Measurements from ENCODE around the gene SPATA12. TPM values are rescaled to one million over a fixed set of nuclear protein-coding genes. Genes with fewer than 3 reads are reported as not detected.
A peak's percentile ranks its signal among the peaks of the same experiment; 100 is the strongest.

SPATA12 gene
- total RNA-seq, 2 experiments from 2014 or later, result not detected

- ATAC-seq (no peak), DNase-seq (no peak)
- Mint-ChIP-seq H3K4me1 (ENCODE audit: low read depth) (no peaks in the 10 kb centered on the region), H3K27ac (no peak overlapping the region), H3K36me3 (ENCODE audit: low read depth) (no peaks in the 10 kb centered on the region), H3K4me3 (no peak overlapping the region), H3K27me3 (ENCODE audit: low read depth) (peaks cover 8% of the 10 kb centered on the region), H3K9me3 (ENCODE audit: insufficient read depth) (no peaks in the 10 kb centered on the region)
- CTCF ChIA-PET, result no interaction called here
- POLR2A ChIA-PET, result no interaction called here
Measured at GRCh38 chr3:57030721-57031120, 29.7 kb upstream of the SPATA12 start.

GRCh38 chr3:57031631-57032541 lies 28.6 kb upstream of the SPATA12 start:
- H3K27ac Mint-ChIP-seq, result no peak overlapping the region
- H3K27me3 Mint-ChIP-seq (ENCODE audit: low read depth), result peaks cover 8% of the 10 kb centered on the region
- ATAC-seq (no peak), DNase-seq (no peak)
- H3K4me1 Mint-ChIP-seq (ENCODE audit: low read depth), result no peaks in the 10 kb centered on the region
- H3K9me3 Mint-ChIP-seq (ENCODE audit: insufficient read depth), result no peaks in the 10 kb centered on the region
- CTCF ChIA-PET, result no interaction called here
- POLR2A ChIA-PET, result no interaction called here
- H3K4me3 Mint-ChIP-seq, result no peak overlapping the region
- no peaks in the 10 kb centered on the region for H3K36me3 Mint-ChIP-seq (ENCODE audit: low read depth)

GRCh38 chr3:57036952-57037351 lies 23.5 kb upstream of the SPATA12 start:
- no peak overlapping the region for H3K4me3 Mint-ChIP-seq
- H3K4me1 Mint-ChIP-seq (ENCODE audit: low read depth), result no peaks in the 10 kb centered on the region
- H3K36me3 Mint-ChIP-seq (ENCODE audit: low read depth), result no peaks in the 10 kb centered on the region
- no peak for ATAC-seq
- ChIA-PET POLR2A (no interaction called here), CTCF (no interaction called here)
- H3K9me3 Mint-ChIP-seq (ENCODE audit: insufficient read depth), result no peaks in the 10 kb centered on the region
- peaks cover 22% of the 10 kb centered on the region for H3K27me3 Mint-ChIP-seq (ENCODE audit: low read depth)
- no peak overlapping the region for H3K27ac Mint-ChIP-seq
- no peak for DNase-seq

GRCh38 chr3:57038466-57039164 lies 21.8 kb upstream of the SPATA12 start:
- ChIA-PET POLR2A (no interaction called here), CTCF (no interaction called here)
- H3K27me3 Mint-ChIP-seq (ENCODE audit: low read depth), result peaks cover 18% of the 10 kb centered on the region
- DNase-seq (peak; percentile 31), ATAC-seq (no peak)
- H3K4me3 Mint-ChIP-seq, result no peak overlapping the region
- no peaks in the 10 kb centered on the region for H3K36me3 Mint-ChIP-seq (ENCODE audit: low read depth)
- H3K27ac Mint-ChIP-seq, result no peak overlapping the region
- no peaks in the 10 kb centered on the region for H3K4me1 Mint-ChIP-seq (ENCODE audit: low read depth)
- H3K9me3 Mint-ChIP-seq (ENCODE audit: insufficient read depth), result no peaks in the 10 kb centered on the region

GRCh38 chr3:57041674-57042073 lies 18.8 kb upstream of the SPATA12 start:
- CTCF ChIA-PET, result interaction anchor here (1.3 kb wide), 1 partner anchor 53 kb away, joined by 3 read pairs; no protein-coding TSS in a partner anchor
- Mint-ChIP-seq H3K36me3 (ENCODE audit: low read depth) (no peaks in the 10 kb centered on the region), H3K27me3 (ENCODE audit: low read depth) (peaks cover 18% of the 10 kb centered on the region), H3K4me3 (no peak overlapping the region), H3K9me3 (ENCODE audit: insufficient read depth) (no peaks in the 10 kb centered on the region), H3K27ac (no peak overlapping the region), H3K4me1 (ENCODE audit: low read depth) (no peaks in the 10 kb centered on the region)
- POLR2A ChIA-PET, result no interaction called here
- no peak for DNase-seq
- no peak for ATAC-seq

GRCh38 chr3:57043518-57043917 lies 16.9 kb upstream of the SPATA12 start:
- no peak overlapping the region for H3K4me3 Mint-ChIP-seq
- no peak overlapping the region for H3K27ac Mint-ChIP-seq
- ATAC-seq (no peak), DNase-seq (no peak)
- H3K36me3 Mint-ChIP-seq (ENCODE audit: low read depth), result no peaks in the 10 kb centered on the region
- H3K4me1 Mint-ChIP-seq (ENCODE audit: low read depth), result no peaks in the 10 kb centered on the region
- peaks cover 25% of the 10 kb centered on the region for H3K27me3 Mint-ChIP-seq (ENCODE audit: low read depth)
- POLR2A ChIA-PET, result no interaction called here
- CTCF ChIA-PET, result no interaction called here
- H3K9me3 Mint-ChIP-seq (ENCODE audit: insufficient read depth), result no peaks in the 10 kb centered on the region

GRCh38 chr3:57046101-57046765 lies 14.2 kb upstream of the SPATA12 start:
- Mint-ChIP-seq H3K4me3 (no peak overlapping the region), H3K9me3 (ENCODE audit: insufficient read depth) (no peaks in the 10 kb centered on the region), H3K27ac (no peak overlapping the region), H3K4me1 (ENCODE audit: low read depth) (no peaks in the 10 kb centered on the region), H3K36me3 (ENCODE audit: low read depth) (no peaks in the 10 kb centered on the region), H3K27me3 (ENCODE audit: low read depth) (peaks cover 19% of the 10 kb centered on the region)
- no peak for DNase-seq
- ATAC-seq, result no peak
- POLR2A ChIA-PET, result no interaction called here
- CTCF ChIA-PET, result no interaction called here

- no peaks in the 10 kb centered on the region for H3K9me3 Mint-ChIP-seq (ENCODE audit: insufficient read depth)
- CTCF ChIA-PET, result no interaction called here
- H3K27me3 Mint-ChIP-seq (ENCODE audit: low read depth), result peaks cover 14% of the 10 kb centered on the region
- DNase-seq (no peak), ATAC-seq (no peak)
- POLR2A ChIA-PET, result no interaction called here
- no peaks in the 10 kb centered on the region for H3K4me1 Mint-ChIP-seq (ENCODE audit: low read depth)
- no peaks in the 10 kb centered on the region for H3K36me3 Mint-ChIP-seq (ENCODE audit: low read depth)
- no peak overlapping the region for H3K27ac Mint-ChIP-seq
- H3K4me3 Mint-ChIP-seq, result no peak overlapping the region
Measured at GRCh38 chr3:57048052-57048671, 12.3 kb upstream of the SPATA12 start.

GRCh38 chr3:57048728-57049127 lies 11.7 kb upstream of the SPATA12 start:
- ATAC-seq (no peak), DNase-seq (no peak)
- ChIA-PET POLR2A (no interaction called here), CTCF (no interaction called here)
- Mint-ChIP-seq H3K27ac (no peak overlapping the region), H3K9me3 (ENCODE audit: insufficient read depth) (no peaks in the 10 kb centered on the region), H3K4me3 (no peak overlapping the region), H3K36me3 (ENCODE audit: low read depth) (no peaks in the 10 kb centered on the region), H3K4me1 (ENCODE audit: low read depth) (no peaks in the 10 kb centered on the region), H3K27me3 (ENCODE audit: low read depth) (peaks cover 14% of the 10 kb centered on the region)

GRCh38 chr3:57052662-57053061 lies 7.8 kb upstream of the SPATA12 start:
- no peak overlapping the region for H3K4me3 Mint-ChIP-seq
- H3K9me3 Mint-ChIP-seq (ENCODE audit: insufficient read depth), result no peaks in the 10 kb centered on the region
- peaks cover 13% of the 10 kb centered on the region for H3K27me3 Mint-ChIP-seq (ENCODE audit: low read depth)
- H3K27ac Mint-ChIP-seq, result no peak overlapping the region
- no peaks in the 10 kb centered on the region for H3K4me1 Mint-ChIP-seq (ENCODE audit: low read depth)
- POLR2A ChIA-PET, result no interaction called here
- no peaks in the 10 kb centered on the region for H3K36me3 Mint-ChIP-seq (ENCODE audit: low read depth)
- CTCF ChIA-PET, result no interaction called here
- ATAC-seq (no peak), DNase-seq (no peak)

- Mint-ChIP-seq H3K4me3 (no peak overlapping the region), H3K4me1 (ENCODE audit: low read depth) (no peaks in the 10 kb centered on the region), H3K27me3 (ENCODE audit: low read depth) (peaks cover 8% of the 10 kb centered on the region), H3K27ac (no peak overlapping the region), H3K36me3 (ENCODE audit: low read depth) (no peaks in the 10 kb centered on the region), H3K9me3 (ENCODE audit: insufficient read depth) (no peaks in the 10 kb centered on the region)
- DNase-seq (no peak), ATAC-seq (no peak)
- ChIA-PET CTCF (no interaction called here), POLR2A (no interaction called here)
Measured at GRCh38 chr3:57053122-57053521, 7.3 kb upstream of the SPATA12 start.

- no peak overlapping the region for H3K27ac Mint-ChIP-seq
- no peak for DNase-seq
Measured at GRCh38 chr3:57057351-57057750, 3.1 kb upstream of the SPATA12 start.

More at GRCh38 chr3:57057351-57057750, 3.1 kb upstream of the SPATA12 start:
- Mint-ChIP-seq H3K36me3 (ENCODE audit: low read depth) (no peaks in the 10 kb centered on the region), H3K27me3 (ENCODE audit: low read depth) (no peaks in the 10 kb centered on the region), H3K4me1 (ENCODE audit: low read depth) (peaks cover 5% of the 10 kb centered on the region), H3K4me3 (no peak overlapping the region), H3K9me3 (ENCODE audit: insufficient read depth) (no peaks in the 10 kb centered on the region)
- ChIA-PET CTCF (no interaction called here), POLR2A (no interaction called here)
- ATAC-seq, result no peak

Data from activated CD8-positive, alpha-beta T cell treated with anti-CD3 and anti-CD28 coated beads, Interleukin-2, amount 10 ng/mL, durations not matched to agents 7 days and 5 days (primary cell).